ENCODE measurements around the gene MSI2.

MSI2 gene

GRCh38 chr17:57569853-57570252 lies 313.5 kb downstream of the MSI2 start:
- H3K27ac ChIP-seq (ENCODE audit: low read depth, low read length, poor library complexity, severe bottlenecking), result no peak overlapping the region
- no peak overlapping the region for H2AFZ ChIP-seq (ENCODE audit: low read length)
- H3K79me2 ChIP-seq (ENCODE audit: insufficient read depth, low read length), result no peaks in the 10 kb centered on the region
- no peak overlapping the region for H3K4me3 ChIP-seq (ENCODE audit: low read depth, low read length, poor library complexity, severe bottlenecking)
- no peaks in the 10 kb centered on the region for H4K20me1 ChIP-seq (ENCODE audit: insufficient read depth, low read length)
- H3K9me2 ChIP-seq (ENCODE audit: low read depth, low read length), result no peaks in the 10 kb centered on the region
- peaks cover 73% of the 10 kb centered on the region; the same call in 1 of the 2 replicates for H3K36me3 ChIP-seq (ENCODE audit: insufficient read depth, low read length)
- H3K27me3 ChIP-seq (ENCODE audit: insufficient read depth, low read length), result no peaks in the 10 kb centered on the region
- no peaks in the 10 kb centered on the region for H3F3A ChIP-seq (ENCODE audit: insufficient read depth, low read length)
- H3K9me3 ChIP-seq (ENCODE audit: low read length), result no peaks in the 10 kb centered on the region
- H3K4me1 ChIP-seq (ENCODE audit: insufficient read depth, low read length, severe bottlenecking), result no peaks in the 10 kb centered on the region
- H3K9ac ChIP-seq (ENCODE audit: low read length), result no peak overlapping the region
- H3K4me2 ChIP-seq (ENCODE audit: low read length), result no peak overlapping the region
- TF ChIP-seq EZH2 (IDR thresholded peaks at IDR 0.05; ENCODE audit: borderline replicate concordance, low read length) (no peak), CTCF (IDR thresholded peaks at IDR 0.05; ENCODE audit: low read length) (no peak)

GRCh38 chr17:57570724-57571344 lies 314.5 kb downstream of the MSI2 start:
- TF ChIP-seq CTCF (IDR thresholded peaks at IDR 0.05; ENCODE audit: low read length) (no peak), EZH2 (IDR thresholded peaks at IDR 0.05; ENCODE audit: borderline replicate concordance, low read length) (no peak)
- Histone ChIP-seq H3K36me3 (ENCODE audit: insufficient read depth, low read length) (peaks cover 68% of the 10 kb centered on the region; the same call in 1 of the 2 replicates), H4K20me1 (ENCODE audit: insufficient read depth, low read length) (no peaks in the 10 kb centered on the region), H3F3A (ENCODE audit: insufficient read depth, low read length) (no peaks in the 10 kb centered on the region), H3K27ac (ENCODE audit: low read depth, low read length, poor library complexity, severe bottlenecking) (peak overlapping the region; percentile 3), H3K4me3 (ENCODE audit: low read depth, low read length, poor library complexity, severe bottlenecking) (no peak overlapping the region), H3K27me3 (ENCODE audit: insufficient read depth, low read length) (no peaks in the 10 kb centered on the region), H3K9me2 (ENCODE audit: low read depth, low read length) (no peaks in the 10 kb centered on the region), H3K79me2 (ENCODE audit: insufficient read depth, low read length) (no peaks in the 10 kb centered on the region), H2AFZ (ENCODE audit: low read length) (no peak overlapping the region), H3K9ac (ENCODE audit: low read length) (no peak overlapping the region), H3K4me1 (ENCODE audit: insufficient read depth, low read length, severe bottlenecking) (no peaks in the 10 kb centered on the region), H3K4me2 (ENCODE audit: low read length) (no peak overlapping the region), H3K9me3 (ENCODE audit: low read length) (no peaks in the 10 kb centered on the region)

- Histone ChIP-seq H3K27ac (ENCODE audit: low read depth, low read length, poor library complexity, severe bottlenecking) (no peak overlapping the region), H3K4me3 (ENCODE audit: low read depth, low read length, poor library complexity, severe bottlenecking) (no peak overlapping the region), H3K27me3 (ENCODE audit: insufficient read depth, low read length) (no peaks in the 10 kb centered on the region), H3K9ac (ENCODE audit: low read length) (no peak overlapping the region), H3K4me1 (ENCODE audit: insufficient read depth, low read length, severe bottlenecking) (no peaks in the 10 kb centered on the region), H3K9me3 (ENCODE audit: low read length) (no peaks in the 10 kb centered on the region), H4K20me1 (ENCODE audit: insufficient read depth, low read length) (no peaks in the 10 kb centered on the region), H3K9me2 (ENCODE audit: low read depth, low read length) (no peaks in the 10 kb centered on the region), H3K36me3 (ENCODE audit: insufficient read depth, low read length) (peaks cover 62% of the 10 kb centered on the region; the same call in 1 of the 2 replicates), H2AFZ (ENCODE audit: low read length) (no peak overlapping the region), H3F3A (ENCODE audit: insufficient read depth, low read length) (no peaks in the 10 kb centered on the region), H3K79me2 (ENCODE audit: insufficient read depth, low read length) (0 out of 2 replicates have a peak, but pooled peaks cover 3% of the 10 kb centered on the region), H3K4me2 (ENCODE audit: low read length) (no peak overlapping the region)
- TF ChIP-seq EZH2 (IDR thresholded peaks at IDR 0.05; ENCODE audit: borderline replicate concordance, low read length) (no peak), CTCF (IDR thresholded peaks at IDR 0.05; ENCODE audit: low read length) (no peak)
Measured at GRCh38 chr17:57572062-57572461, 315.7 kb downstream of the MSI2 start.
